Naive thymus-derived CD4-positive, alpha-beta T cell (primary cell): ENCODE results near the gene SYNDIG1. TPM values are rescaled to one million over a fixed set of nuclear protein-coding genes. Genes with fewer than 3 reads are reported as not detected.

Experiments used
- ATAC-seq: fragments of 150-1000 bp; cut with Tn5 transposase; 2 replicates; pipeline ENCODE4 v1.10.0; 2021; ENCODE audit warnings: mild to moderate bottlenecking, moderate library complexity
- CTCF ChIA-PET: fragments of 350-600 bp; sonication (Branson Sonifier 250); formaldehyde crosslinking; loops from one replicate; lab custom pipeline; 2021; ENCODE audit warnings: antibody characterized with exemption; lab: Charles Lee
- POLR2A ChIA-PET: fragments of 350-600 bp; sonication (Branson Sonifier 250); formaldehyde crosslinking; loops from one replicate; lab custom pipeline; 2021; ENCODE audit warnings: antibody characterized with exemption, inconsistent platforms; lab: Charles Lee
- DNase-seq, 9 donors: peaks; one replicate each; pipeline versions ENCODE4 v3.0.0 to v3.0.0-alpha.2; 2020 to 2022; ENCODE audit warnings: mixed read lengths in 1 of 9
- H3K27ac ChIP-seq: one replicate; pipeline ENCODE4 v1.7.0; 2013; ENCODE audit warnings: mild to moderate bottlenecking, low read depth, low read length, moderate library complexity
- H3K27me3 ChIP-seq, 2 donors: one replicate each; pipeline ENCODE4 v1.7.0; 2013; ENCODE audit warnings: low read length in 2 of 2, mild to moderate bottlenecking in 2 of 2, moderate library complexity in 2 of 2; ENCODE audit not compliant: control insufficient read depth in 2 of 2, insufficient read depth in 2 of 2
- H3K36me3 ChIP-seq, 3 experiments: 1 replicate in 2 of 3; 2 replicates in 1 of 3; pipeline ENCODE4 v1.7.0; 2013; ENCODE audit warnings: low read length in 3 of 3, mild to moderate bottlenecking in 3 of 3, moderate library complexity in 1 of 3; ENCODE audit not compliant: insufficient read depth in 3 of 3, control insufficient read depth in 2 of 3
- H3K4me1 ChIP-seq, 2 donors: one replicate each; pipeline ENCODE4 v1.7.0; 2013; ENCODE audit warnings: low read length in 2 of 2, mild to moderate bottlenecking in 2 of 2, moderate library complexity in 1 of 2; ENCODE audit not compliant: control insufficient read depth in 2 of 2, insufficient read depth in 2 of 2
- H3K4me3 ChIP-seq: 2 replicates; pipeline ENCODE4 v1.7.0; 2013; ENCODE audit warnings: mild to moderate bottlenecking, low read length
- H3K9me3 ChIP-seq, 3 experiments: 1 replicate in 2 of 3; 2 replicates in 1 of 3; pipeline ENCODE4 v1.7.0; 2013; ENCODE audit warnings: low read length in 3 of 3; ENCODE audit not compliant: control insufficient read depth in 2 of 3
- H3K27ac Mint-ChIP-seq, 9 donors: one replicate each; pipeline ENCODE4 v1.8.0; 2020 to 2022; ENCODE audit warnings: mixed read lengths in 9 of 9, mild to moderate bottlenecking in 8 of 9, moderate library complexity in 5 of 9, inconsistent platforms in 2 of 9
- H3K27me3 Mint-ChIP-seq, 5 donors: one replicate each; pipeline ENCODE4 v1.8.0; 2021 to 2022; ENCODE audit warnings: mixed read lengths in 5 of 5, mild to moderate bottlenecking in 1 of 5
- H3K36me3 Mint-ChIP-seq, 5 donors: one replicate each; pipeline ENCODE4 v1.8.0; 2020 to 2022; ENCODE audit warnings: mixed read lengths in 5 of 5, mild to moderate bottlenecking in 3 of 5, inconsistent platforms in 1 of 5
- H3K4me1 Mint-ChIP-seq, 7 donors: one replicate each; pipeline ENCODE4 v1.8.0; 2020 to 2022; ENCODE audit warnings: mixed read lengths in 7 of 7, mild to moderate bottlenecking in 3 of 7, inconsistent platforms in 1 of 7
- H3K4me3 Mint-ChIP-seq, 10 donors: one replicate each; pipeline ENCODE4 v1.8.0; 2020 to 2022; ENCODE audit warnings: mild to moderate bottlenecking in 10 of 10, mixed read lengths in 10 of 10, moderate library complexity in 6 of 10, inconsistent platforms in 2 of 10
- H3K9me3 Mint-ChIP-seq, 11 donors: one replicate each; pipeline ENCODE4 v1.8.0; 2020 to 2022; ENCODE audit warnings: mixed read lengths in 11 of 11, mild to moderate bottlenecking in 4 of 11, inconsistent platforms in 1 of 11, moderate library complexity in 1 of 11
- intact Hi-C, 2 donors: fragments of 100-400 bp; cut with micrococcal nuclease; formaldehyde crosslinking; loops; one replicate each; pipeline ENCODE4 v1.15.1; 2023
- polyA plus RNA-seq, 2 donors: library from polyadenylated mRNA; unstranded; fragments of 300-500 nt; fragmentation: Illumina TruSeq; gene quantifications; one replicate each; pipeline ENCODE4 v1.2.3, GENCODE V29; 2021
- total RNA-seq, 6 experiments: library from RNA in 5 of 6; stranded (reverse) in 5 of 6; gene quantifications; 1 replicate in 5 of 6; 2 replicates in 1 of 6; pipeline ENCODE4 v1.2.3 and lab custom pipeline; 2021 to 2026

SYNDIG1 gene
- total and polyA plus RNA-seq, 7 experiments from 2014 or later, result not detected

DNA sequence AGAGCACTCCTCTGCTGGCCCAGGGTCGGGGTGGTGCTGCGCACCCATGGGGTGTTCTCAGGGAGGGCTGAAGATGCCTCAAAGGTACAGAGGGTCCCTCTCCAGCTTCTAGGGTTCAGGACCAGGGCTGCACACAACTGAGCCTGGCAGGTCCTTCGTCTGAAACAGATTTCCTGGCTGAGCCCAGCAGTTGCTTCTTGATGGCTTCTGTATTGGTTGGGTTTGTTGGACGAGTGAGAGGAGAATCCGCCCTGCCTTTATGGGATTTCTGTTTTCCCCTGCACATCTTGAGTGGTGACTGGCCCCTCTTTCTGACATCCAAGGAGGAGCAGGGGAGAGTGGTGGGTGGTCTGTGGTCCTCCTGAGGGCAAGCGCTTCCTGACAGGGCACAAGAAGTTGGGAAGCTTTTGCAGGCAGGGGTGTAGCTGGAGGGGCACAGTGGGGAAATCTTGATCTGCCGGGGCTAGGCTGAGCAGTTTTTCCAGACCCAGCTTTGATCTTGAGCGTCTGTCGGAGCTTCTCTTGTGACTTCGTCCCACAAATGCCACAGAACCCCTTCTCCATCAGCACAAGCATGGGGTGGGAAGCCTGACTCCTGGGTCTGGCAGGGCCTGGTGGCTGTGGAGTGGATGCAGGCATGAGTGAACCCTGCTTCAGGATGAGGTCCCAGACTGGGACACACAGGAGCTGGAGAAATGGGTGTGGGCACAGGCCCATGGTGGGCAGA, 116.5 kb downstream of the SYNDIG1 start:
- H3K9me3 Mint-ChIP-seq, result peaks cover 0 to 2% (median 0%) of the 10 kb centered on the region in 11 donors
- no peaks in the 10 kb centered on the region for H3K4me1 Mint-ChIP-seq
- H3K4me3 ChIP-seq, result no peak overlapping the region
- H3K36me3 ChIP-seq, result no peaks in the 10 kb centered on the region
- no peak overlapping the region for H3K27ac Mint-ChIP-seq
- intact Hi-C loops, result no loop called here
- H3K27me3 ChIP-seq, result no peaks in the 10 kb centered on the region
- DNase-seq (no peak), ATAC-seq (no peak)
- no peaks in the 10 kb centered on the region for H3K4me1 ChIP-seq
- no peaks in the 10 kb centered on the region for H3K36me3 Mint-ChIP-seq
- no peaks in the 10 kb centered on the region for H3K9me3 ChIP-seq
- POLR2A ChIA-PET, result no interaction called here
- H3K27me3 Mint-ChIP-seq, result peaks cover 0 to 11% (median 0%) of the 10 kb centered on the region in 5 donors
- H3K4me3 Mint-ChIP-seq, result no peak overlapping the region
- H3K27ac ChIP-seq, result no peak overlapping the region
- CTCF ChIA-PET, result no interaction called here

DNA sequence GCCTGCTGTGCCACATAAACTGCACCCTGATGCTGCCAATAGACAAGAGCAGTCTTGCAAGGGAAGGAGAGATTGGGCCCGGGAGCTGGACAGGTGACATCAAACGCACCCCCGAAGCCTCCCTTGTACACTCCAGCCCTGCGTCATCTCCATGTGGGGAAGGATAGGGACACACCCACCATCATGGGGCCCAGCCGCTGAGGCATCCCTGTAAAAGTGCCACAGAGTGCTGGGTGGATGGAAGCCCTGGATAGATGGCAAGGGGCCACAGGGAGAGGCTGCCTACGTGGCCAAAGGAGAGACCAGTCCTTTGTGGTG, 117.1 kb downstream of the SYNDIG1 start:
- ATAC-seq (no peak), DNase-seq (no peak)
- Histone ChIP-seq H3K4me1 (no peaks in the 10 kb centered on the region), H3K27ac (no peak overlapping the region), H3K9me3 (no peaks in the 10 kb centered on the region), H3K36me3 (no peaks in the 10 kb centered on the region), H3K27me3 (no peaks in the 10 kb centered on the region), H3K4me3 (no peak overlapping the region)
- no peak overlapping the region for H3K4me3 Mint-ChIP-seq
- no peaks in the 10 kb centered on the region for H3K4me1 Mint-ChIP-seq
- H3K36me3 Mint-ChIP-seq, result no peaks in the 10 kb centered on the region
- intact Hi-C loops, result no loop called here
- H3K27me3 Mint-ChIP-seq, result peaks cover 0 to 11% (median 0%) of the 10 kb centered on the region in 5 donors
- H3K27ac Mint-ChIP-seq, result no peak overlapping the region
- ChIA-PET POLR2A (no interaction called here), CTCF (no interaction called here)
- H3K9me3 Mint-ChIP-seq, result peaks cover 0 to 2% (median 0%) of the 10 kb centered on the region in 11 donors

DNA sequence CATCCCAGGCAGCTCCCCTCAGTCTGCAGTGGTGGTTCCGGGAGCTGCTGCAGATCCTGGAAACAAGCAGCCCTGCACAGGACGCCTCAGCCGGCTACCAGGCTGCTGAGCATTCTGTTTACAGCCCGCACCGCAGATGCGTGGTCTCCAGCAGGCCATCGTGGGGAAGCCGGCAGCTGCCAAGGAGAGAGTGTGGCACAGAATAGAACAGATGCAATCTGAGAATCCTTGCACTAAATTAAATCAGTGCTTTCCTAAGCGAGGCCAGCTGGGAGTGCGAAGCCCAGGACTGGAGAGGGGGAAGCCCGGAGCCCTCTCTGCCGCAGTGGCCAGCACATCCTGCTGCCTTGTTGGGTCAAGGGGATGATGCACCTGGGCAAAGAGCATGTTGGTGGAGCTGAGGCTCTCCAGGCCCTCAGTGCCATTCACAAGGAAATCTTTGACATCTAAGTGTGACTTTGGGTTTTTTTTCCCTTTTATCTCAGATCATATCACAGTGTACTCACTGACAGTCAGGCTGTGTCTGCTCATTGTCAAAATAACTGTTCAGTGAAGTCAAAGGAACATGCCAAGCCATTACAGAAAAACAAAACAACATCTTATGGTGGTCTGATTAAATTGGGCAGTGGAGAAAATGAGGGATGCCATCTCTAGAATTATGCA, 118.1 kb downstream of the SYNDIG1 start:
- intact Hi-C loops, result no loop called here
- Histone ChIP-seq H3K36me3 (no peaks in the 10 kb centered on the region), H3K27ac (no peak overlapping the region), H3K4me3 (no peak overlapping the region), H3K4me1 (no peaks in the 10 kb centered on the region), H3K9me3 (no peaks in the 10 kb centered on the region), H3K27me3 (no peaks in the 10 kb centered on the region)
- Mint-ChIP-seq H3K4me1 (no peaks in the 10 kb centered on the region), H3K36me3 (no peaks in the 10 kb centered on the region), H3K9me3 (no peaks in the 10 kb centered on the region), H3K27ac (no peak overlapping the region), H3K4me3 (no peak overlapping the region), H3K27me3 (peaks cover 0 to 11% (median 0%) of the 10 kb centered on the region in 5 donors)
- POLR2A ChIA-PET, result no interaction called here
- no peak for DNase-seq
- ATAC-seq, result no peak
- CTCF ChIA-PET, result interaction anchor here (0.6 kb wide), 1 partner anchor 1606 kb away, joined by 3 read pairs; no protein-coding TSS in a partner anchor

GRCh38 chr20:24588047-24588635, 118.7 kb downstream of the SYNDIG1 start:
- Histone ChIP-seq H3K27ac (no peak overlapping the region), H3K4me1 (no peaks in the 10 kb centered on the region), H3K4me3 (no peak overlapping the region), H3K36me3 (no peaks in the 10 kb centered on the region), H3K27me3 (no peaks in the 10 kb centered on the region), H3K9me3 (no peaks in the 10 kb centered on the region)
- Mint-ChIP-seq H3K4me1 (no peaks in the 10 kb centered on the region), H3K27me3 (peaks cover 0 to 7% (median 0%) of the 10 kb centered on the region in 5 donors), H3K36me3 (no peaks in the 10 kb centered on the region), H3K27ac (no peak overlapping the region), H3K4me3 (no peak overlapping the region), H3K9me3 (no peaks in the 10 kb centered on the region)
- ChIA-PET POLR2A (no interaction called here), CTCF (no interaction called here)
- no peak for ATAC-seq
- no peak for DNase-seq
- intact Hi-C loops, result no loop called here

DNA sequence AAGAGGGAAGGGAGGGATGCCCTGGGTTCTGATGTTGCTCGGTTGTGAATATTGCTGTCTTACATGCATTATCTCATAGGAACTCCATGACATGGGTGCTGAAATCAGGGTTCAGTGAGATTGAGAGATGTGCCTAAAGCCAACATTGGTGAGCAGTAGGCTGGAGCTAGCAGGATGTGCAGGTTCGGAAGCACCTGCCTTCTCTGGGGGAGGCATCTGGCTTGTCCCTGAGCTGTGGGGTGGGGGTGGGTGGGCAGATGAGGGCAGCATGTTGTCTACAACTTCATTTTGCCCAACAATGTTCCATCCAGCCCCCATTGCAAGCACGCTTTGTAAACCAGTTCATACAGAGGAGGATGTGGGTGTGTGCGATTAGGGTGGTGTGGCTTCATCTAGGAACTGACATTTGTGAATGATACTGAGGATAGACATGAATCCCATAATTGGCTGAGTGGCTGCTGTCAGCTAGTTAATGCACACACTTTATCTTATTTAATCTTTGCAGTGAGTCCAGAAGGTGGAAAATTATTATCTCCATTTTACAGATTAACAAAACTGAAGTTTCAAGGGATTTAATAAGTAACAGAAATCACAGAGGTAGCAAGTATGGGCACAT, 119.4 kb downstream of the SYNDIG1 start:
- CTCF ChIA-PET, result no interaction called here
- H3K36me3 Mint-ChIP-seq, result no peaks in the 10 kb centered on the region
- Histone ChIP-seq H3K27ac (no peak overlapping the region), H3K4me1 (no peaks in the 10 kb centered on the region), H3K4me3 (no peak overlapping the region), H3K9me3 (no peaks in the 10 kb centered on the region), H3K27me3 (no peaks in the 10 kb centered on the region), H3K36me3 (no peaks in the 10 kb centered on the region)
- H3K27me3 Mint-ChIP-seq, result peaks cover 0 to 6% (median 2%) of the 10 kb centered on the region in 5 donors
- POLR2A ChIA-PET, result no interaction called here
- ATAC-seq (no peak), DNase-seq (no peak)
- H3K9me3 Mint-ChIP-seq, result no peaks in the 10 kb centered on the region
- no peaks in the 10 kb centered on the region for H3K4me1 Mint-ChIP-seq
- H3K27ac Mint-ChIP-seq, result no peak overlapping the region
- intact Hi-C loops, result no loop called here
- H3K4me3 Mint-ChIP-seq, result no peak overlapping the region

DNA sequence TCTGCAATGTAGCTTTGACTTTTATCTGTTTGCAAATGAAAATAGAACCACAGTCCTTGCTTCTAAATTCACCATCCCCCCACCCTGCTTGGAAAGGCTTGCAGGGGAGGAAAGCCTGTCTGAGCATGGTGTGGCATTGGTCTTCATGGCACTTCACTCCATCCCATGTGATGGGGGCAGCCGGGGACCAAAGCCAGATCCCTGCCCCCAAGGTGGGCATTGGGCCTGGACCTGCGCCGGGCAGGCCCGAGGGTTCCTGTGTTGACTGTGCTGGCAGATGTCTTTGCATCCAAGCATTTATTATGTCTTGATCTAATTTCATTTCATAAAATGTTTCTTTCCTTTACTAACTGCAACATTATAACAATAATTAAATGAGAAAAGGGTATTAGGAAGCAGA, 120.0 kb downstream of the SYNDIG1 start:
- H3K36me3 ChIP-seq, result no peaks in the 10 kb centered on the region
- DNase-seq (no peak), ATAC-seq (no peak)
- ChIA-PET POLR2A (no interaction called here), CTCF (no interaction called here)
- intact Hi-C loops, result no loop called here
- no peak overlapping the region for H3K27ac ChIP-seq
- peaks cover 0 to 6% (median 4%) of the 10 kb centered on the region in 5 donors for H3K27me3 Mint-ChIP-seq
- no peaks in the 10 kb centered on the region for H3K9me3 Mint-ChIP-seq
- no peak overlapping the region for H3K4me3 Mint-ChIP-seq
- no peaks in the 10 kb centered on the region for H3K36me3 Mint-ChIP-seq
- H3K9me3 ChIP-seq, result no peaks in the 10 kb centered on the region
- H3K4me3 ChIP-seq, result no peak overlapping the region
- no peaks in the 10 kb centered on the region for H3K4me1 ChIP-seq
- H3K27ac Mint-ChIP-seq, result no peak overlapping the region
- H3K27me3 ChIP-seq, result no peaks in the 10 kb centered on the region
- H3K4me1 Mint-ChIP-seq, result no peaks in the 10 kb centered on the region
